VCaP (cell line): Measurements from ENCODE around the gene NOC2L.

Experiments
- H3K27ac ChIP-seq: fragments of 450-650 bp; 2 replicates; pipeline ENCODE4 v1.5.1; 2017
- TF ChIP-seq, protein P1 (sequence below): fragments of 450-650 bp; conservative IDR thresholded peaks from 2 replicates; pipeline ENCODE4 v1.5.1; 2017; ENCODE audit warnings: mild to moderate bottlenecking, moderate library complexity

The NOC2L gene

DNA sequence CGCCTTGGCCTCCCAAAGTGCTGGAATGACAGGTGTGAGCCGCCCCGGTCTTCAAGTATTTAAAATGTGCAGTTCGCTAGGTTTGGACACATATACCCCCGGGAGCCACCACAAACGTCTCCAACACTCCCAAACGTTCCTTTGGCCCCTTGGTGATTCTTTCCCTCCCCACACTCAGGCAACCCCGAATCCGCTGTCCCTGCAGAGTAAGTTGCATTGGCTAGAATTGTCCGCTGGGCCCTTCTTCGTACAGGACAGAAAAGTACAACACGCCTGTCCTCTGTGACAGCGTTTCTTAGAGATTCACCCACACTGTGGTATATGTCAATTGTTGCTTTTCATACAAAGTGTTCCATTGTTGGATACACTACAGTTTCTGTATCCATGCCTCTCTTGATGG is 26.1 kb upstream of the NOC2L start:
- H3K27ac ChIP-seq: no peak overlapping the region
- TF ChIP-seq, protein P1, sequence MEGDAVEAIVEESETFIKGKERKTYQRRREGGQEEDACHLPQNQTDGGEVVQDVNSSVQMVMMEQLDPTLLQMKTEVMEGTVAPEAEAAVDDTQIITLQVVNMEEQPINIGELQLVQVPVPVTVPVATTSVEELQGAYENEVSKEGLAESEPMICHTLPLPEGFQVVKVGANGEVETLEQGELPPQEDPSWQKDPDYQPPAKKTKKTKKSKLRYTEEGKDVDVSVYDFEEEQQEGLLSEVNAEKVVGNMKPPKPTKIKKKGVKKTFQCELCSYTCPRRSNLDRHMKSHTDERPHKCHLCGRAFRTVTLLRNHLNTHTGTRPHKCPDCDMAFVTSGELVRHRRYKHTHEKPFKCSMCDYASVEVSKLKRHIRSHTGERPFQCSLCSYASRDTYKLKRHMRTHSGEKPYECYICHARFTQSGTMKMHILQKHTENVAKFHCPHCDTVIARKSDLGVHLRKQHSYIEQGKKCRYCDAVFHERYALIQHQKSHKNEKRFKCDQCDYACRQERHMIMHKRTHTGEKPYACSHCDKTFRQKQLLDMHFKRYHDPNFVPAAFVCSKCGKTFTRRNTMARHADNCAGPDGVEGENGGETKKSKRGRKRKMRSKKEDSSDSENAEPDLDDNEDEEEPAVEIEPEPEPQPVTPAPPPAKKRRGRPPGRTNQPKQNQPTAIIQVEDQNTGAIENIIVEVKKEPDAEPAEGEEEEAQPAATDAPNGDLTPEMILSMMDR: no peak

DNA sequence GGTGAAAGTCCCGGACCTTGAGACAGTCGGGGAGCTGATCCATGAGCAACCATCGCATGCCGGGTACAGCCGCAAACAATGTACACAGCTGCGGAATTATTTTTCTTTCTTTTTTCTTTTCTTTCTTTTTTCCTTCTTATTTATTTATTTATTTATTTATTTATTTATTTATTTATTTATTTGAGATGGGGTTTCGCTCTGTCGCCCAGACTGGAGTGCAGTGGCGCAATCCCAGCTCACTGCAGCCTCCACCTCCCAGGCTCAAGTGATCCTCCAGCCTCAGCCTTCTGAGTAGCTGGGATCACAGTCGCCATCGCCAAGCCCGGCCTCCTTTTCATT is 25.4 kb upstream of the NOC2L start:
- H3K27ac ChIP-seq: no peak overlapping the region
- TF ChIP-seq, protein P1: no peak; the same call in none of the 2 replicates

- TF ChIP-seq, protein P1: peak; percentile 98
- H3K27ac ChIP-seq: no peak overlapping the region
These were observed 24.9 kb upstream of the NOC2L start for GRCh38 chr1:983798-984475.

- TF ChIP-seq, protein P1: no peak
- H3K27ac ChIP-seq: no peak overlapping the region
These were observed 23.8 kb upstream of the NOC2L start for GRCh38 chr1:982765-983436.

- no peak within 1 kb of the TSS for H3K27ac ChIP-seq
- TF ChIP-seq, protein P1: no peak
These were observed 23.0 kb upstream of the NOC2L start, which contains the start of gene PERM1 for GRCh38 chr1:981955-982558. TSS of gene PERM1 (minus strand) at chr1:982093. CDS start at chr1:981029, 1,064 bp downstream.

- no peak overlapping the region for H3K27ac ChIP-seq
- TF ChIP-seq, protein P1: no peak
These were observed 22.5 kb upstream of the NOC2L start for GRCh38 chr1:981491-981954.

- TF ChIP-seq, protein P1: no peak
- H3K27ac ChIP-seq: no peak overlapping the region
These were observed 21.7 kb upstream of the NOC2L start for GRCh38 chr1:980602-981395.
